Measurements from ENCODE around the gene TAGLN. TPM values are rescaled to one million over a fixed set of nuclear protein-coding genes. Genes with fewer than 3 reads are reported as not detected.

The TAGLN gene
- total RNA-seq, 1 experiment from 2014 or later, result 71.5 TPM

DNA sequence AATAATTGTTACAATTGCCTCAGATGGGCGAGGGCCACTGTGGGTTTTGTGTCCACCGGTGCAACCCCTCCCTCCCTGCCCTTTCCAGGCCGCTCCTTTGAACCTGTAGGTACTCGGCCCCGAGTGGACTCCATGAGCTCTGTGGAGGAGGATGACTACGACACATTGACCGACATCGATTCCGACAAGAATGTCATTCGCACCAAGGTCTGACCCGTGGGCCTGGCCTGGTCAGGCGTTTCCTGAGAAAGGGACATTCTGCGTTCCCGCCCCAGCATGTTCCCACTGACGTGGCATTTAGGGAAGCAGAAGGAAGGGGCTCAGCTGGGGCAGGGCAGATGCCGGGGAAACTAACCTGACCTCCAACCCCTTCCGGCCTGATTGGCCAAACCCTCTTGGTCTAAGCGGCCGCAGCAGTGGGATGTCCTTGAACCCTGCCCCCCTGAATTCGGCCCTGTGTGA is 10.5 kb upstream of the TAGLN start (continued):
- TF ChIP-seq ZNF219 (CRISPR knock-in tag; IDR thresholded peaks at IDR 0.05; ENCODE audit: borderline replicate concordance), result no peak
- TF ChIP-seq TEAD4 (CRISPR knock-in tag; IDR thresholded peaks at IDR 0.05), result no peak
- TF ChIP-seq, protein P1, sequence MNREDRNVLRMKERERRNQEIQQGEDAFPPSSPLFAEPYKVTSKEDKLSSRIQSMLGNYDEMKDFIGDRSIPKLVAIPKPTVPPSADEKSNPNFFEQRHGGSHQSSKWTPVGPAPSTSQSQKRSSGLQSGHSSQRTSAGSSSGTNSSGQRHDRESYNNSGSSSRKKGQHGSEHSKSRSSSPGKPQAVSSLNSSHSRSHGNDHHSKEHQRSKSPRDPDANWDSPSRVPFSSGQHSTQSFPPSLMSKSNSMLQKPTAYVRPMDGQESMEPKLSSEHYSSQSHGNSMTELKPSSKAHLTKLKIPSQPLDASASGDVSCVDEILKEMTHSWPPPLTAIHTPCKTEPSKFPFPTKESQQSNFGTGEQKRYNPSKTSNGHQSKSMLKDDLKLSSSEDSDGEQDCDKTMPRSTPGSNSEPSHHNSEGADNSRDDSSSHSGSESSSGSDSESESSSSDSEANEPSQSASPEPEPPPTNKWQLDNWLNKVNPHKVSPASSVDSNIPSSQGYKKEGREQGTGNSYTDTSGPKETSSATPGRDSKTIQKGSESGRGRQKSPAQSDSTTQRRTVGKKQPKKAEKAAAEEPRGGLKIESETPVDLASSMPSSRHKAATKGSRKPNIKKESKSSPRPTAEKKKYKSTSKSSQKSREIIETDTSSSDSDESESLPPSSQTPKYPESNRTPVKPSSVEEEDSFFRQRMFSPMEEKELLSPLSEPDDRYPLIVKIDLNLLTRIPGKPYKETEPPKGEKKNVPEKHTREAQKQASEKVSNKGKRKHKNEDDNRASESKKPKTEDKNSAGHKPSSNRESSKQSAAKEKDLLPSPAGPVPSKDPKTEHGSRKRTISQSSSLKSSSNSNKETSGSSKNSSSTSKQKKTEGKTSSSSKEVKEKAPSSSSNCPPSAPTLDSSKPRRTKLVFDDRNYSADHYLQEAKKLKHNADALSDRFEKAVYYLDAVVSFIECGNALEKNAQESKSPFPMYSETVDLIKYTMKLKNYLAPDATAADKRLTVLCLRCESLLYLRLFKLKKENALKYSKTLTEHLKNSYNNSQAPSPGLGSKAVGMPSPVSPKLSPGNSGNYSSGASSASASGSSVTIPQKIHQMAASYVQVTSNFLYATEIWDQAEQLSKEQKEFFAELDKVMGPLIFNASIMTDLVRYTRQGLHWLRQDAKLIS (CRISPR knock-in tag; IDR thresholded peaks at IDR 0.05; ENCODE audit: borderline replicate concordance), result no peak
- TF ChIP-seq IRF2 (CRISPR knock-in tag; IDR thresholded peaks at IDR 0.05; ENCODE audit: borderline replicate concordance, low read depth), result no peak
- TF ChIP-seq, protein P2, sequence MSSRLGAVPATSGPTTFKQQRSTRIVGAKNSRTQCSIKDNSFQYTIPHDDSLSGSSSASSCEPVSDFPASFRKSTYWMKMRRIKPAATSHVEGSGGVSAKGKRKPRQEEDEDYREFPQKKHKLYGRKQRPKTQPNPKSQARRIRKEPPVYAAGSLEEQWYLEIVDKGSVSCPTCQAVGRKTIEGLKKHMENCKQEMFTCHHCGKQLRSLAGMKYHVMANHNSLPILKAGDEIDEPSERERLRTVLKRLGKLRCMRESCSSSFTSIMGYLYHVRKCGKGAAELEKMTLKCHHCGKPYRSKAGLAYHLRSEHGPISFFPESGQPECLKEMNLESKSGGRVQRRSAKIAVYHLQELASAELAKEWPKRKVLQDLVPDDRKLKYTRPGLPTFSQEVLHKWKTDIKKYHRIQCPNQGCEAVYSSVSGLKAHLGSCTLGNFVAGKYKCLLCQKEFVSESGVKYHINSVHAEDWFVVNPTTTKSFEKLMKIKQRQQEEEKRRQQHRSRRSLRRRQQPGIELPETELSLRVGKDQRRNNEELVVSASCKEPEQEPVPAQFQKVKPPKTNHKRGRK (CRISPR knock-in tag; IDR thresholded peaks at IDR 0.05; ENCODE audit: borderline replicate concordance), result no peak

DNA sequence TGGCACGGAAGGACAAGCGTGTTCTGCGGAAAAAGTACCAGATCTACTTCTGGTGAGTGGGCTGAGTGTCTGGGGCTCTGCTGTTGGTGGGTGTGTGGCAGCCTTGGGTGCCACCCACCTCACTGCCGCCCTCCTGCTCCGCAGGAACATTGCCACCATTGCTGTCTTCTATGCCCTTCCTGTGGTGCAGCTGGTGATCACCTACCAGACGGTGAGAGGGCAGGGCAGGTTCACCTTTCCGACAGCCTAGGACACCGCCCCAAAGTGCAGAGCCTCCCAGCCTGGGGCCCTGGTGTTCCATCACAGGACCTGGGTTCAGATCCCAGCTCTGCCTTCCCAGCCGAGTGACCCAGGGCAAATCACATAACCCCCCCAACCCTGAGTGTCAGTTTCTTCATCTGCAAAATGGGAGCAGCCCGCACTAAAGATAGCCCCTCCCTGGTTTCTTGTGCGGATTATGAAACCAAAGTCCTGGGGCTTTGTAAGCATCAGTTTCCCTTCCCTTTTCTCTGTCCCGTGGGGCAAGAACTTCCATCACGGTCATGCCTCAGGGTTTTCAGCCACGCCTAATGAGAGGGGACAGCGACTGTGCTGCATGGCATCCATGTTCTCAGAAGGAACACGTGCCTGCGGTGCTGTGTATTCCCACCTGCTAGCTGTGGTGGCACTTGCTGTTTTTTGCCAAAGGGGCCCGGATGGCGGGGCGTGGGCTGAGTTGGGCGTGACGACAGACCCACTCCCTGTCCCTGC is 9.8 kb upstream of the TAGLN start:
- POLR2A ChIA-PET, result no interaction called here

More for the DNA sequence above, 9.8 kb upstream of the TAGLN start:
- TF ChIP-seq ZNF317 (CRISPR knock-in tag; IDR thresholded peaks at IDR 0.05; ENCODE audit: borderline replicate concordance, low read depth) (no peak), KAT7 (CRISPR knock-in tag; IDR thresholded peaks at IDR 0.05; ENCODE audit: borderline replicate concordance) (no peak), FOXK1 (CRISPR knock-in tag; IDR thresholded peaks at IDR 0.05) (no peak), RELA (CRISPR knock-in tag; IDR thresholded peaks at IDR 0.05; ENCODE audit: borderline replicate concordance) (no peak), RORB (CRISPR knock-in tag; IDR thresholded peaks at IDR 0.05) (no peak), GRHL2 (CRISPR knock-in tag; IDR thresholded peaks at IDR 0.05; ENCODE audit: insufficient replicate concordance, severe bottlenecking) (no peak), ZNF121 (CRISPR knock-in tag; IDR thresholded peaks at IDR 0.05) (no peak), PRRX2 (CRISPR knock-in tag; IDR thresholded peaks at IDR 0.05) (no peak)
- TF ChIP-seq, protein P3, sequence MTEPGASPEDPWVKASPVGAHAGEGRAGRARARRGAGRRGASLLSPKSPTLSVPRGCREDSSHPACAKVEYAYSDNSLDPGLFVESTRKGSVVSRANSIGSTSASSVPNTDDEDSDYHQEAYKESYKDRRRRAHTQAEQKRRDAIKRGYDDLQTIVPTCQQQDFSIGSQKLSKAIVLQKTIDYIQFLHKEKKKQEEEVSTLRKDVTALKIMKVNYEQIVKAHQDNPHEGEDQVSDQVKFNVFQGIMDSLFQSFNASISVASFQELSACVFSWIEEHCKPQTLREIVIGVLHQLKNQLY (CRISPR knock-in tag; IDR thresholded peaks at IDR 0.05), result no peak
- TF ChIP-seq, protein P4, sequence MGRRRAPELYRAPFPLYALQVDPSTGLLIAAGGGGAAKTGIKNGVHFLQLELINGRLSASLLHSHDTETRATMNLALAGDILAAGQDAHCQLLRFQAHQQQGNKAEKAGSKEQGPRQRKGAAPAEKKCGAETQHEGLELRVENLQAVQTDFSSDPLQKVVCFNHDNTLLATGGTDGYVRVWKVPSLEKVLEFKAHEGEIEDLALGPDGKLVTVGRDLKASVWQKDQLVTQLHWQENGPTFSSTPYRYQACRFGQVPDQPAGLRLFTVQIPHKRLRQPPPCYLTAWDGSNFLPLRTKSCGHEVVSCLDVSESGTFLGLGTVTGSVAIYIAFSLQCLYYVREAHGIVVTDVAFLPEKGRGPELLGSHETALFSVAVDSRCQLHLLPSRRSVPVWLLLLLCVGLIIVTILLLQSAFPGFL (CRISPR knock-in tag; IDR thresholded peaks at IDR 0.05; ENCODE audit: borderline replicate concordance), result no peak
- TF ChIP-seq, protein P5, sequence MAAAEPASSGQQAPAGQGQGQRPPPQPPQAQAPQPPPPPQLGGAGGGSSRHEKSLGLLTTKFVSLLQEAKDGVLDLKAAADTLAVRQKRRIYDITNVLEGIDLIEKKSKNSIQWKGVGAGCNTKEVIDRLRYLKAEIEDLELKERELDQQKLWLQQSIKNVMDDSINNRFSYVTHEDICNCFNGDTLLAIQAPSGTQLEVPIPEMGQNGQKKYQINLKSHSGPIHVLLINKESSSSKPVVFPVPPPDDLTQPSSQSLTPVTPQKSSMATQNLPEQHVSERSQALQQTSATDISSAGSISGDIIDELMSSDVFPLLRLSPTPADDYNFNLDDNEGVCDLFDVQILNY (CRISPR knock-in tag; IDR thresholded peaks at IDR 0.05), result no peak
- TF ChIP-seq, protein P6, sequence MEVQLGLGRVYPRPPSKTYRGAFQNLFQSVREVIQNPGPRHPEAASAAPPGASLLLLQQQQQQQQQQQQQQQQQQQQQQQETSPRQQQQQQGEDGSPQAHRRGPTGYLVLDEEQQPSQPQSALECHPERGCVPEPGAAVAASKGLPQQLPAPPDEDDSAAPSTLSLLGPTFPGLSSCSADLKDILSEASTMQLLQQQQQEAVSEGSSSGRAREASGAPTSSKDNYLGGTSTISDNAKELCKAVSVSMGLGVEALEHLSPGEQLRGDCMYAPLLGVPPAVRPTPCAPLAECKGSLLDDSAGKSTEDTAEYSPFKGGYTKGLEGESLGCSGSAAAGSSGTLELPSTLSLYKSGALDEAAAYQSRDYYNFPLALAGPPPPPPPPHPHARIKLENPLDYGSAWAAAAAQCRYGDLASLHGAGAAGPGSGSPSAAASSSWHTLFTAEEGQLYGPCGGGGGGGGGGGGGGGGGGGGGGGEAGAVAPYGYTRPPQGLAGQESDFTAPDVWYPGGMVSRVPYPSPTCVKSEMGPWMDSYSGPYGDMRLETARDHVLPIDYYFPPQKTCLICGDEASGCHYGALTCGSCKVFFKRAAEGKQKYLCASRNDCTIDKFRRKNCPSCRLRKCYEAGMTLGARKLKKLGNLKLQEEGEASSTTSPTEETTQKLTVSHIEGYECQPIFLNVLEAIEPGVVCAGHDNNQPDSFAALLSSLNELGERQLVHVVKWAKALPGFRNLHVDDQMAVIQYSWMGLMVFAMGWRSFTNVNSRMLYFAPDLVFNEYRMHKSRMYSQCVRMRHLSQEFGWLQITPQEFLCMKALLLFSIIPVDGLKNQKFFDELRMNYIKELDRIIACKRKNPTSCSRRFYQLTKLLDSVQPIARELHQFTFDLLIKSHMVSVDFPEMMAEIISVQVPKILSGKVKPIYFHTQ (CRISPR knock-in tag; IDR thresholded peaks at IDR 0.05), result no peak
- TF ChIP-seq, protein P7, sequence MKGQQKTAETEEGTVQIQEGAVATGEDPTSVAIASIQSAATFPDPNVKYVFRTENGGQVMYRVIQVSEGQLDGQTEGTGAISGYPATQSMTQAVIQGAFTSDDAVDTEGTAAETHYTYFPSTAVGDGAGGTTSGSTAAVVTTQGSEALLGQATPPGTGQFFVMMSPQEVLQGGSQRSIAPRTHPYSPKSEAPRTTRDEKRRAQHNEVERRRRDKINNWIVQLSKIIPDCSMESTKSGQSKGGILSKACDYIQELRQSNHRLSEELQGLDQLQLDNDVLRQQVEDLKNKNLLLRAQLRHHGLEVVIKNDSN (CRISPR knock-in tag; IDR thresholded peaks at IDR 0.05), result no peak
- TF ChIP-seq, protein P2 (CRISPR knock-in tag; IDR thresholded peaks at IDR 0.05; ENCODE audit: borderline replicate concordance), result no peak
- DNase-seq (ENCODE audit: low spot score) (no peak), ATAC-seq (no peak)
- Mint-ChIP-seq H3K27me3 (ENCODE audit: low read depth) (no peaks in the 10 kb centered on the region), H3K36me3 (0 out of 2 replicates have a peak, but pooled peaks cover 2% of the 10 kb centered on the region), H3K4me1 (no peaks in the 10 kb centered on the region), H3K9me3 (no peaks in the 10 kb centered on the region), H3K4me3 (no peak overlapping the region), H3K27ac (no peak overlapping the region)
- CTCF ChIA-PET, result no interaction called here

All from WTC11 (cell line).